ENCODE results near the gene GTF2A1L.
"Not testable (repeated sequence)": the region's sequence is repeated elsewhere in the genome, so short reads cannot be mapped to it uniquely, and the experiment has no call there.

GTF2A1L gene

DNA sequence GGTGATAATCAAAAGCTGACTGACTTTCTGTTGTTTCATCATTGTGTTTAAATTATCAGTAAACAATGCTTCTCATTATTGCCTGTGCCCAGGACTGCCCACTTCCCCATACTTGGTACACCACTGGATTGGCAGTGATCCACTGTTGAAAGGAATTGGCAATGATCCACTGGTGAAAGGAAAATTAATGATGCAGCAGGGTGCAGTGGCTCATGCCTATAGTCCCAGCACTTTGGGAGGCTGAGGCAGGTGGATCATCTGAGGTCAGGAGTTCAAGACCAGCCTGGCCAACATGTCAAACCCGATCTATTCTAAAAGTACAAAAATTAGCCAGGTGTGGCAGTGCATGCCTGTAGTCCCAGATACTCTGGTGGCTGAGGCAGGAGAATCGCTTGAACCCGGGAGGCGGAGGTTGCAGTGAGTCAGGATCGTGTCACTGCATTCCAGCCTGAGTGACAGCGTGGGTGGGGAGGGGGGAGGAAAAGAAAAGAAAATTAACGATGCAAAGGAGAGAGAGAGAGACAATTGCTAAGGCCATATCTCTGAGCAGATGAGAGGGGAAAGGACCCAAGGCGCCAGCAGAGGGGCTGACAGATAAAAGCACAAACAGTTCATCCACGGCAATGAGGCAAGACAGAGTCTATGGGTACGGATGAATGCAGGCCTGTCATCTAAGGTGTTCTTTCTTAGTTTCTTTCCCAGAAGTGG is 10.2 kb upstream of the GTF2A1L start:
- no peak for DNase-seq (ENCODE audit: low read depth, low spot score)

DNA sequence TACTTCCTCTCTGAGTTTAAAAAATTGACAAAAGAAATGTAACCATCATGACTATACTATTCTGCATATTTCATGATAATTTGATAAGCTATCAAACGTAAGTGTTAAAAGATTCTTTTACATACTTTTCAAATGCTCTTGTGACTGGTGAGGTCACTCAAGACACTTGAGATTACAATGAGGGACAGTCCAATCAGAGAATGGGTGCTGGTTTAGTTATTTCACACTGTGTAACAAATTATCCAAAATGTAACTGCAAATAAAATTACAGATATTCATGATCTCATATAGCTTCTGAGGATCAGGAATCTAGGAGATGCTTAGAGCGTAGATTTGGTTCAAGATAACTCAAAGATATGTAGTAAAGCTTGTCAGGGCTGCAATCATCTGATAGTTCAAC is 4.4 kb upstream of the GTF2A1L start:
- no peak for DNase-seq (ENCODE audit: low read depth, low spot score)

DNA sequence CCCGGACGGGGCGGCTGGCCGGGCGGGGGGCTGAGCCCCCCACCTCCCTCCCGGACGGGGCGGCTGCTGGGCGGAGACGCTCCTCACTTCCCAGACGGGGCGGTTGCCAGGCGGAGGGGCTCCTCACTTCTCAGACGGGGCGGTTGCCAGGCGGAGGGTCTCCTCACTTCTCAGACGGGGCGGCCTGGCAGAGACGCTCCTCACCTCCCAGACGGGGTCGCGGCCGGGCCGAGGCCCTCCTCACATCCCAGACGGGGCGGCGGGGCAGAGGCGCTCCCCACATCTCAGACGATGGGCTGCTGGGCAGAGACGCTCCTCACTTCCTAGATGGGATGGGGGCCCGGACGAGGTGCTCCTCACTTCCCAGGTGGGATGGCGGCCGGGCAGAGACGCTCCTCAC is 3.1 kb upstream of the GTF2A1L start:
- DNase-seq (ENCODE audit: low read depth, low spot score), result not testable (repeated sequence)

GRCh38 chr2:48619526-48619925 is 1.9 kb downstream of the GTF2A1L start:
- DNase-seq (ENCODE audit: low read depth, low spot score), result no peak

GRCh38 chr2:48620604-48621003 is 2.9 kb downstream of the GTF2A1L start:
- no peak for DNase-seq (ENCODE audit: low read depth, low spot score)

DNA sequence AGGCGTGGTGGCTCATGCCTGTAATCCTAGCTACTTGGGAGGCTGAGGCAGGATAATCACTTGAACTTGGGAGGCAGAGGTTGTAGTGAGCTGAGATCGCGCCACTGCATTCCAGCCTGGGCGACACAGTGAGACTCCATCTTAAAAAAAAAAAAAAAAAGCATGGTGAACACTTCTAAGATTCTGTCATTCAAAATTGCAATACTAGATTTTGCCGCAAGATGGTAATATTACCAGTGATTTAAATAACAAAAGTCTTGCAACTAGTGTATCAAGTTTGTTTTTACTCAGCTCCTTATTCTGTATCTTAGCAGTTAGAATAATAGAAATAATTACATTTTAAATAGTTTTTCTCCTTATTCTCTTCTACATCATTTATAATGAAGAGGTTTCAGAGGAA is 5.0 kb downstream of the GTF2A1L start:
- DNase-seq (ENCODE audit: low read depth, low spot score), result not testable (repeated sequence)

GRCh38 chr2:48624696-48625095 is 7.0 kb downstream of the GTF2A1L start:
- no peak for DNase-seq (ENCODE audit: low read depth, low spot score)

DNA sequence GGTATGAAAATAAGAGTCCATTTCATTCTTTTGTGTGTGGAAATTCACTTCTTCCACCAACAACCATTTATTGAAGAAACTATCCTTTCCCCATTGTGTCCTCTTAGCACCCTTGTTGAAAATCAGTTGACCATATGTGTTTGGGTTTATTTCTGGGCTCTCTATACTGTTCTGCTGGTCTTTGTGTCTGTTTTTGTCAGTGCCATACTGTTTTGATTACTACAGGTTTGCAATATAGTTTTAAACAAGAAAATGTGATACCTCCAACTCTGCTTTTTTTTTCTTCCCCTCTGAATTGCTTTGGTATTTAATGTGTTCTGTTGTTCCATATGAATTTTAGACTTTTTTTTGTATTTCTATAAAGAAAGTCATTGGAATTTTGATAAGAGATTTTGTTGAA is 8.4 kb downstream of the GTF2A1L start:
- no peak for DNase-seq (ENCODE audit: low read depth, low spot score)

DNA sequence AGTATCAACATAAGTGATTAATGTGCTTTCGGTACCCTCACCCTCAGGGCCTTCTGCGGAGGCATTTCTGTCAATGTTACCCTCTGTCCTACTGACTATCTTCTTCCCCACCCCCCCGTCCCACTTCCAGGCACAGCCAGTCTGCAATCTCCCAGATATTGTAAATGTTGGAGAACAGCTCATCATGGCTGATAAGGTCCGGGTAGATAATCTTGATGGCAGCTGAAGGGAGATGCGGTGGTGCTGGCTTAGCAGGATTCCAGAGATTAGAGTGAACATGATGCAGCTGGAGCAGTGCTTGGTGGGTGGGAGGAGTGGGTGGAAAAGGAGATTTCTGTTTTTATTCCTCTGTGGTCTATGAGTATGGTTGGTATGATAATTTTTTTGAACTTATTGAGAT is 15.5 kb downstream of the GTF2A1L start:
- DNase-seq (ENCODE audit: low read depth, low spot score), result no peak

DNA sequence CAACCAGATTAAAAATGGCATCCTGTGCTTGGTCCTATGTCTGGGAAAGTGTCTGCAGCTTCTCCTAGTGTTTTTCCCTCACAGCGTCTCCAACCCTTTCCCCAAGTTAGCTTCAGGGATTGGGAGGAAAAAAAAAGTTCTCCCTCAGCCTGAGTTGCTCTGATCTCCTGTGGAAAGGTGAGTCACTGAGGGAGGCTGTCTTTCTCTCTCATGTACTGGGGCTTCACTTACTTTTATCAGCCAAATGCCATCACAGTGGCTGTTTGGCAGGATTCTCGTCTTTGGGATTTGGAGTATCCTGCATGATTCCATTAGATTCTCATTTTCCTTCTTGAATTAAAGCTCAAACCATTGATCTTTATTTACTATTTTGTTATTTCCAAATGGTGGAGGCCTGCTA is 18.1 kb downstream of the GTF2A1L start:
- DNase-seq (ENCODE audit: low read depth, low spot score), result no peak

GRCh38 chr2:48638261-48638660 is 20.6 kb downstream of the GTF2A1L start:
- DNase-seq (ENCODE audit: low read depth, low spot score), result no peak

DNA sequence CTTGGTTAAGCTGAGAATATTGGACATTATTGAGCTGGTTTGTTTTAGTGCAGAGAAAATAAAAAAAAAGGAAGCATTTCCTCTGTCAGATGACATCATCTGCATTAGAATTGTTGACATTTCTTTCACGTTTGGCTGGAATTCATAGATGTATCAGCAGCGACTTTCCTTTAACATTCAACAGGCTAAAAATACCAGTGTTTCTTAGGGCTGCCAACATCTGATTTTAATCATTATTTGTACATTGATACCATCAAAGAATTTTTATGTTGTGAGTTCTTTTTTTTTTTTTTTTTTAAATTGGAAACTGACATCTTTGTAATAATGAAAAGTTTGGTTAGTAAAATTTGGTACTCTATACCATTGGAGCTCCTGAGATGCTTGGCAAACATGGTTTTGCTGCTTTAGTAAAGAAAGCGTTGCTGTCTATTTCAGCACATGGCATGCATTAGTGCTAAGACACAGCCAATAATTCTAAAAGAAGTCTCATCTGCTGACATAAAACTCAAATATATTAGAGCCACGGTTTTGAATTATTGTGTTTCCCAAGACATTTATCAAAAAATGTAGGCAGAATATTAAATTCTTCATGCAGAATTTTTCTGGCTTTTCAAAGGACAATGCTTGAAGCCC is 33.6 kb downstream of the GTF2A1L start:
- no peak for DNase-seq (ENCODE audit: low read depth, low spot score)

- no peak for DNase-seq (ENCODE audit: low read depth, low spot score)
These were observed 51.3 kb downstream of the GTF2A1L start for GRCh38 chr2:48668992-48669391.

DNA sequence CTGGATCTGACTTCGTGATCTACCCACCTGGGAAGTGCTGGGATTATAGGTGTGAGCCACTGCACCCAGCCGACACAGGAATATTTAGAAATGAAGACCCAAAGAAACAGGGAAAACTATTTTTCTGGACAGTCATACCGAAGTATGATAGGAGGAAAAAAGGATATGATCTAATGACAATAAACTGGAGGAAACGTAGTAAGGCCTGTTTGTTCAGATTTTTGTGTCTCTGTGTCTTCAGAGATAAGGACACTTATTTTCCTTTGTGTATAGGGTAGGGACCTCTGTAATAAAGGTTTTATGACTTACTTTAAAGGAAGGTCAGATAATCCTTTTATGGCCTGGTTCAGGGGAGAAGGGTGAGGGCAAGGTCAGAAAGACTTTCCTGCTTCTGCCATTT is 55.9 kb downstream of the GTF2A1L start:
- no peak for DNase-seq (ENCODE audit: low read depth, low spot score)

GRCh38 chr2:48674933-48675332 is 57.3 kb downstream of the GTF2A1L start:
- no peak for DNase-seq (ENCODE audit: low read depth, low spot score)

DNA sequence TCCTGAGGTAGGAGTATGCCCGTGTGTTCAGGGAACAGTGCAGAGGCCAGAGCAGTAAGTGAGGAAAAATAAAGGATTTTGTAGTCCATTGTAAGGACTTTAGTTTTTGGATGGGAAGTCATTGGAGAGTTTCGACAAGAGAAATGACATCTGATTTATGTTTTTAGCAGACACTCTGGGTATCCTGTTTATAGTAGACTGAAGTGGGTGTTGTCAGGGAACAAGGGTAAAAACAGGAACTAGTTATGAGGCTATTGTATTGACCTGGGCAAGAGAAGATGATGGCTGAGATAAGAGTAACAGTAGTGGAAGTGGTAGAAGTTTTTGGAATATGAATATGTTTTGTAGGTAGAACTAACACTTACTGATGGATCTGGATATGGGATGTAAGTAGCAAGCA is 59.8 kb downstream of the GTF2A1L start:
- no peak for DNase-seq (ENCODE audit: low read depth, low spot score)

DNA sequence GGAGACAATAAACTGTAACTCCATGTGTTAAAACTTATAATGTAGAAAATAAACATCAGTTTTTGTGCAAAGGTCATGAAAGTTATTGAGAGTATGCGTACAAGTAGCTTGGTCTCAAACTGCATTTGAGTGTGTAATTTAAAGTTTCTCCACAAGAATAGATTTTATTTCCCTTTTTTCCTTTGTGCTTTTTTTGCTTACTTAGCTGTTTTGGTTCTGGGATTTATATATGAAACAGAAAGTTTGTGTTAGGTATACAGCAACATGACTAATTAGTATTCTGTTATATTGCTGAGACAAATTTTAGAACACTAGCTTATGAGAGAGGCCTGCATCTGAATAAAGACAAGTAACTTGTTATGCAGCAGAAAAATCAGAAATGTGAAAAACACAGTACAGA is 67.5 kb downstream of the GTF2A1L start:
- no peak for DNase-seq (ENCODE audit: low read depth, low spot score)

DNA sequence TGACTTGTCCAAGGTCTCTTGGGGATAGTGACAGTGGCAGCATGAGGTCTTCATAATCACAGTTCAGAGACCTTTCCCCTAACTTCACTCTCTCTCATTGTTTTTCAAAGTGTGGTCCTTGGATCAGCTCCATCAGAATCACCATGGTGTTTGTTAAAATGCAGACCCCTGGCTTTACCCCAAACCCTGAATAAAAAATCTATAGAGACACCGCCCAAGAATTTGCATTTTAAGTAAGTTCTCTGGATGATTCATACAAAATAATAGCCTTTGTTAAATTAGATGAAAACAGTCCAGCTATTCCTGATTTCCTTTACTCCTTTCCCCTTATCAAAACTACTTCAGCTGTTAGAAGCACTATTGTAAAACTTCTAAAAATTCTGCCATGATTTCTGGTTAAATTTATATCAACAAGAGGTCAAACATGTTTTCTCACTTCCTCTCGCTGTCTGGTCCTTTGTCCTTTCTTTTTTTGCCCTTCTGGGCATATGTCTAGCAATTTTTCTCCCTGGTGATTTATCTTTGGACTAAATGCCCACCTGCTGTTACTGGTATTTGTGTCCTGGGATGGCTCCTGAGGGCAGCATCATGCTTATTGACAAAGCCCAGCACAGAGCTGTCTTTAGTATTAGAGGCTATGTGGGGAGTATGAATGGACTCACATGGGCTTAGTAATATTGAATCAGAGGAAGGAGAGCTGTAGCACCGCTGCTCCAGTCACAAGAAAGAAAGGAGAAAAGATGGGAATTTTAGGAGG is 74.5 kb downstream of the GTF2A1L start:
- no peak for DNase-seq (ENCODE audit: low read depth, low spot score)

- no peak for DNase-seq (ENCODE audit: low read depth, low spot score)
These were observed 75.4 kb downstream of the GTF2A1L start for GRCh38 chr2:48693066-48693465.

- no peak for DNase-seq (ENCODE audit: low read depth, low spot score)
These were observed 76.0 kb downstream of the GTF2A1L start for GRCh38 chr2:48693645-48694044.

- no peak for DNase-seq (ENCODE audit: low read depth, low spot score)
These were observed 76.5 kb downstream of the GTF2A1L start for GRCh38 chr2:48694149-48694548.

DNA sequence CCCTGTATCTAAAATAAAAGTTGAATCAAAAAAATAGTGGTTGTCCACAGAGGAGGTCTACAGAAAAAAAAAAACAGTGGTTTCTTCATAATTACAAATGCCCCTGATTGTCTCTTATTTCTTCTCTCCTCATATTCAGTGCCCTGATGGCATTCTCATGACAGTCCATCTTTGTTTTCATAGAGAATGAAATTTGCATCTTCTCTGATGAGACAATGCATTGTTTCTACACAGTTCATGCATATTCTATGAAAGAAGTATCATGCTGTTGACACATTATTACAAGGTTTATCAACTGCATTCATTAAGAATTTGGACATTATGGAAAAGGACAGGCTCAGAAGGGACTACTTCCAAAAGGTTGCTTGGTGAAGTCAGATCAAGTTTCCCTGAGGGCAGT is 78.3 kb downstream of the GTF2A1L start:
- no peak for DNase-seq (ENCODE audit: low read depth, low spot score)

DNA sequence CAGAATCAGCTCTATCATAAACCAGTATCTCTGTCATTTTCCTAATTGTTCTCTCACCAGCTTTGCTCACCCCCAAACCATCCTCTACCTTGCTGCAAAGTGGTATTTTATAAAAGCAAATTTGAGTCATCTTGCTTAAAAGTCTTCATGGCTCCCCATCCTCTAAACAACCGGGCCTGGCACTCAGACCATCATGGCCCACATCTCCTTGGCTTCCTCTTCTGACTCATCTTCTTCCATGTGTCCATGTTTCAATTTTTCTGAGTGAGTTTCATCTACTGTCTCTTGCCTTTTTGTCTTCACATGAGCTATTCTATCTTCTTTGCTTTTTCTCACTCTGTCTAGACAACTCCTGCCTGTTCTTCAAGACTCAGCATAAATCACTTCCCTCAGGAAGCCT is 79.2 kb downstream of the GTF2A1L start:
- DNase-seq (ENCODE audit: low read depth, low spot score), result no peak

All from activated naive CD8-positive, alpha-beta T cell treated with anti-CD3 and anti-CD28 coated beads, Interleukin-2, amount 50 U/mL, for 16 hours (primary cell).